PC-9 (cell line): ENCODE measurements around the gene XPNPEP3. TPM values are rescaled to one million over a fixed set of nuclear protein-coding genes. Genes with fewer than 3 reads are reported as not detected.
A peak's percentile ranks its signal among the peaks of the same experiment; 100 is the strongest.

Experiments used
- BruUV-seq: library from RNA; stranded (reverse); fragments of 400-500 nt; replicated peaks from 2 replicates; lab custom pipeline; 2021; lab: Mats Ljungman, UMichigan
- CTCF ChIA-PET: fragments of 300-600 bp; sonication (Branson Sonifier 250); formaldehyde crosslinking; loops from one replicate; lab custom pipeline; 2022; ENCODE audit warnings: antibody characterized with exemption; lab: Charles Lee
- POLR2A ChIA-PET: fragments of 300-600 bp; sonication (Branson Sonifier 250); formaldehyde crosslinking; loops from one replicate; lab custom pipeline; 2022; ENCODE audit warnings: antibody characterized with exemption; ENCODE audit not compliant: unreplicated experiment; lab: Charles Lee
- DNase-seq, 2 experiments: peaks; one replicate each; pipeline versions ENCODE4 v3.0.0 to v3.0.0-alpha.2; 2015 to 2022; ENCODE audit warnings: mixed read lengths in 1 of 2
- H2AFZ ChIP-seq: fragments of 200-600 bp; sonication (generic); 2 replicates; pipeline ENCODE4 v1.8.1; 2017; ENCODE audit warnings: antibody characterized with exemption
- H3F3A ChIP-seq: fragments of 200-600 bp; sonication (generic); 2 replicates; pipeline ENCODE4 v1.8.1; 2017; ENCODE audit warnings: antibody characterized with exemption, mild to moderate bottlenecking, low read depth; ENCODE audit not compliant: insufficient read depth
- H3K27ac ChIP-seq: fragments of 200-600 bp; sonication (generic); 2 replicates; pipeline ENCODE4 v1.6.1; 2016; ENCODE audit warnings: mixed run types
- H3K27me3 ChIP-seq: fragments of 200-600 bp; sonication (generic); 2 replicates; pipeline ENCODE4 v1.6.1; 2016; ENCODE audit warnings: low read depth, mixed run types; ENCODE audit not compliant: insufficient read depth
- H3K36me3 ChIP-seq: fragments of 200-600 bp; sonication (generic); 2 replicates; pipeline ENCODE4 v1.6.1; 2016; ENCODE audit warnings: low read depth, mixed run types
- H3K4me1 ChIP-seq: fragments of 200-600 bp; sonication (generic); replicated peaks from 2 replicates; pipeline ENCODE4 v1.6.1; 2016; ENCODE audit warnings: mixed run types; ENCODE audit not compliant: insufficient read depth
- H3K4me2 ChIP-seq: fragments of 200-600 bp; sonication (generic); 2 replicates; pipeline ENCODE4 v1.6.1; 2017; ENCODE audit warnings: mixed run types
- H3K4me3 ChIP-seq: fragments of 200-600 bp; sonication (generic); 2 replicates; pipeline ENCODE4 v1.6.1; 2016; ENCODE audit warnings: mixed run types
- H3K79me2 ChIP-seq: fragments of 200-600 bp; sonication (generic); 2 replicates; pipeline ENCODE4 v1.6.1; 2017; ENCODE audit warnings: low read depth, mixed run types
- H3K9me2 ChIP-seq: fragments of 200-600 bp; sonication (generic); 2 replicates; pipeline ENCODE4 v1.8.1; 2017; ENCODE audit warnings: mild to moderate bottlenecking; ENCODE audit not compliant: insufficient read depth
- H3K9me3 ChIP-seq: fragments of 200-600 bp; sonication (generic); 2 replicates; pipeline ENCODE4 v1.8.1; 2016; ENCODE audit warnings: low read depth; ENCODE audit not compliant: insufficient read depth
- H4K20me1 ChIP-seq: fragments of 200-600 bp; sonication (generic); 2 replicates; pipeline ENCODE4 v1.8.1; 2017; ENCODE audit not compliant: insufficient read depth
- CTCF ChIP-seq: fragments of 200-600 bp; sonication (generic); conservative IDR thresholded peaks from 2 replicates; pipeline ENCODE4 v1.6.1; 2017; ENCODE audit warnings: mixed run types, antibody characterized with exemption, mild to moderate bottlenecking, moderate library complexity
- EZH2 ChIP-seq: fragments of 200-600 bp; sonication (generic); IDR thresholded peaks from 2 replicates; pipeline ENCODE4 v1.8.0; 2017; ENCODE audit warnings: antibody characterized with exemption, low read depth
- intact Hi-C: fragments of 100-400 bp; cut with micrococcal nuclease; formaldehyde crosslinking; loops from one replicate; pipeline ENCODE4 v1.10.0; 2022; ENCODE audit not compliant: unreplicated experiment
- total RNA-seq: library from RNA; stranded (reverse); gene quantifications from 2 replicates; pipeline ENCODE4 v1.2.3, GENCODE V29; 2021

The XPNPEP3 gene
- total RNA-seq, 1 experiment from 2014 or later: 42.7 TPM

GRCh38 chr22:40950962-40951794 is 94.2 kb downstream of the XPNPEP3 start, which contains the start of gene RBX1:
Gene RBX1, plus strand, starts transcription at chr22:40951378. Its CDS starts 21 bp downstream, at chr22:40951399.
- Histone ChIP-seq H2AFZ (peak within 1 kb of the TSS; percentile 93), H3K36me3 (peaks cover 31% of the 10 kb centered on the region), H3K9me2 (no peaks in the 10 kb centered on the region), H3F3A (peaks cover 9% of the 10 kb centered on the region; the same call in 1 of the 2 replicates), H3K79me2 (peaks cover 46% of the 10 kb centered on the region), H3K4me1 (peaks cover 14% of the 10 kb centered on the region), H3K9me3 (no peaks in the 10 kb centered on the region), H3K4me3 (peak within 1 kb of the TSS; percentile 83), H3K4me2 (peak within 1 kb of the TSS; percentile 94), H4K20me1 (peaks cover 14% of the 10 kb centered on the region), H3K27me3 (no peaks in the 10 kb centered on the region), H3K27ac (peak within 1 kb of the TSS; percentile 75)
- BruUV-seq: no TSS peak
- peak; percentile 91 to 98 for DNase-seq
- CTCF ChIA-PET: no interaction called here
- POLR2A ChIA-PET: interaction anchor here (0.5 to 1.7 kb wide), 17 partner anchors 13 to 575 kb away, joined by 3 to 18 read pairs (median 6); partner anchors contain the start of gene ST13
- intact Hi-C loops: loop anchor here (1.0 to 2.0 kb wide), 5 partner anchors 52 to 670 kb away; partner anchors contain the start of genes DESI1, TOB2 and XRCC6
- TF ChIP-seq EZH2 (no peak), CTCF (no peak)

- H4K20me1 ChIP-seq: peaks cover 14% of the 10 kb centered on the region
- peaks cover 54% of the 10 kb centered on the region for H3K79me2 ChIP-seq
- peak overlapping the region; percentile 70 for H3K4me3 ChIP-seq
- peaks cover 14% of the 10 kb centered on the region for H3K4me1 ChIP-seq
- DNase-seq: no peak
- peak overlapping the region; percentile 37 for H3K27ac ChIP-seq
- H2AFZ ChIP-seq: peak overlapping the region; percentile 0; the same call in 1 of the 2 replicates
- no peak for TF ChIP-seq EZH2
- no peak for TF ChIP-seq CTCF
- H3F3A ChIP-seq: peaks cover 9% of the 10 kb centered on the region; the same call in 1 of the 2 replicates
- POLR2A ChIA-PET: interaction anchor here (0.5 to 1.7 kb wide), 10 partner anchors 51 to 318 kb away, joined by 3 to 18 read pairs (median 7); no protein-coding TSS in a partner anchor
- H3K9me2 ChIP-seq: no peaks in the 10 kb centered on the region
- peak overlapping the region; percentile 87 for H3K4me2 ChIP-seq
- intact Hi-C loops: loop anchor here (1.0 to 2.0 kb wide), 5 partner anchors 51 to 669 kb away; partner anchors contain the start of genes DESI1, TOB2 and XRCC6
- BruUV-seq: TSS peak; percentile 46
- H3K27me3 ChIP-seq: no peaks in the 10 kb centered on the region
- H3K36me3 ChIP-seq: peaks cover 31% of the 10 kb centered on the region
- no peaks in the 10 kb centered on the region for H3K9me3 ChIP-seq
- CTCF ChIA-PET: interaction anchor here (0.7 kb wide), 1 partner anchor 49 kb away, joined by 10 read pairs; no protein-coding TSS in a partner anchor
Observed at GRCh38 chr22:40951795-40952605, 95.1 kb downstream of the XPNPEP3 start.

- no peaks in the 10 kb centered on the region for H3K9me3 ChIP-seq
- no TSS peak for BruUV-seq
- peaks cover 9% of the 10 kb centered on the region; the same call in 1 of the 2 replicates for H3F3A ChIP-seq
- TF ChIP-seq CTCF (no peak), EZH2 (no peak)
- H3K4me1 ChIP-seq: peaks cover 14% of the 10 kb centered on the region
- ChIA-PET POLR2A (interaction anchor here (0.6 kb wide), 1 partner anchor 368 kb away, joined by 12 read pairs; no protein-coding TSS in a partner anchor), CTCF (interaction anchor here (0.6 kb wide), 1 partner anchor 587 kb away, joined by 3 read pairs; no protein-coding TSS in a partner anchor)
- H3K4me2 ChIP-seq: peak overlapping the region; percentile 87
- no peak overlapping the region for H3K4me3 ChIP-seq
- peaks cover 36% of the 10 kb centered on the region for H3K36me3 ChIP-seq
- intact Hi-C loops: no loop called here
- H3K79me2 ChIP-seq: peaks cover 67% of the 10 kb centered on the region
- DNase-seq: no peak
- no peaks in the 10 kb centered on the region for H3K27me3 ChIP-seq
- no peak overlapping the region for H2AFZ ChIP-seq
- peaks cover 20% of the 10 kb centered on the region for H4K20me1 ChIP-seq
- no peaks in the 10 kb centered on the region for H3K9me2 ChIP-seq
- no peak overlapping the region for H3K27ac ChIP-seq
Observed at GRCh38 chr22:40953471-40953870, 96.5 kb downstream of the XPNPEP3 start.
